Epidermal melanocyte (primary cell): Measurements from ENCODE around the gene SPPL2C.
"Not testable (repeated sequence)": the region's sequence is repeated elsewhere in the genome, so short reads cannot be mapped to it uniquely, and the experiment has no call there.

Source experiments
- DNase-seq: peaks from one replicate; pipeline ENCODE4 v3.0.0; 2011; ENCODE audit warnings: low spot score; ENCODE audit not compliant: insufficient read length

Gene SPPL2C

GRCh38 chr17:45850011-45850410, 5.3 kb downstream of the SPPL2C start:
- DNase-seq, result no peak

- no peak for DNase-seq
Observed at GRCh38 chr17:45850468-45850867, 5.8 kb downstream of the SPPL2C start.

DNA sequence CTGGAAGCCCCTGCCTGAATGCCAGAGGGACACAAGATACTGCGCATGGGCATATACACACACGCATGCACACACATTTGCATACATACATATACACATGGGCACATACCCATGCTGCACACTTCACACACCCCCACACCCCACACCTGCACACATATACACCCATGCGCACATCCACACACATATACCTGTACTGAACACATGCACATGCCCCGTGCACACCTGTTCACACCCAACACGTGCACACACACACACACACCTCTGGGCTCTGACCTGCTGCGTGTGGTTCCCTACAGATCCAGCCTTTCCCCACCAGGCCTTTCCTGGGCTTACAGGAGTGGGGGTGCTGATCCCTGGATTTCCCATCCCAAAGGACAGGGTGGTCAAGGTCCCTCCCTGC, 6.3 kb downstream of the SPPL2C start:
- DNase-seq, result no peak

DNA sequence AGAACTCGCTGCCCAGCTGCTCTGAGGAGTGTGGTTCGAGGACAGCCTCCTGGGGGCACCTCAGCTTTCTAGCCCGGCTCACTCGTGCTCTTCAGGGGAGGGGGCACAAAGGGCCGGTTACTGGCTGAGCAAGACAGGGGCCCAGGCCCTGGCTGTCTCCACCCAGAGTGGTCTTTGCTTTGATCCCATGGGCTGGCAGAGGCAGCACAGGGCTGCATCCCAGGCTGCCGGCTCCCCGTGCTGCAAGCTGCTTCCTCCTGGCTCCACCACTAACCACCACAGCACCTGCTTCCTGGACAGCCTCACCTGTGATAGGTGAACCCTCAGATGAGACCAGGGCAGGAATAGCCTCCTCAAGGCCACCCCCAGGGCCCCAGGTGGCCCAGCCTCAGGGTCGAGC, 6.8 kb downstream of the SPPL2C start:
- no peak for DNase-seq

DNA sequence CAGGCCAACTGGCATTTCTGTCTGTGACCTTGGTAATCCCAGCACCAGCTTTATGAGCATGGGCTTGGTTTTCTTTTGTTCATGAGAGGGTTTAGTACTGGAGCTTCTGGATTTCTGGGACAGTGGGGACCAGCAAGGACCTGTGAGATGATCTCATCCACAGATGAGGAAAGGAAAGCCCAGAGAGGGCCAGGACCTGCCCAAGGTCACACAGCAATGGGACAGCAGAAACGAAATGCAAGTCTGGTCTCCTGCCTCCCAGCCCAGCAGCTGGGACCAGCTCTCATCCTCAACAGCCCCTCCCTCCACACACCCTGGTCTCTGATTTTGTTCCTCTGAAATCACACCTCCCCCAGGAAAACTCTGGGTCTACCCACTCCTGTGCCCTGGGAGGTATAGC, 7.2 kb downstream of the SPPL2C start:
- no peak for DNase-seq

DNA sequence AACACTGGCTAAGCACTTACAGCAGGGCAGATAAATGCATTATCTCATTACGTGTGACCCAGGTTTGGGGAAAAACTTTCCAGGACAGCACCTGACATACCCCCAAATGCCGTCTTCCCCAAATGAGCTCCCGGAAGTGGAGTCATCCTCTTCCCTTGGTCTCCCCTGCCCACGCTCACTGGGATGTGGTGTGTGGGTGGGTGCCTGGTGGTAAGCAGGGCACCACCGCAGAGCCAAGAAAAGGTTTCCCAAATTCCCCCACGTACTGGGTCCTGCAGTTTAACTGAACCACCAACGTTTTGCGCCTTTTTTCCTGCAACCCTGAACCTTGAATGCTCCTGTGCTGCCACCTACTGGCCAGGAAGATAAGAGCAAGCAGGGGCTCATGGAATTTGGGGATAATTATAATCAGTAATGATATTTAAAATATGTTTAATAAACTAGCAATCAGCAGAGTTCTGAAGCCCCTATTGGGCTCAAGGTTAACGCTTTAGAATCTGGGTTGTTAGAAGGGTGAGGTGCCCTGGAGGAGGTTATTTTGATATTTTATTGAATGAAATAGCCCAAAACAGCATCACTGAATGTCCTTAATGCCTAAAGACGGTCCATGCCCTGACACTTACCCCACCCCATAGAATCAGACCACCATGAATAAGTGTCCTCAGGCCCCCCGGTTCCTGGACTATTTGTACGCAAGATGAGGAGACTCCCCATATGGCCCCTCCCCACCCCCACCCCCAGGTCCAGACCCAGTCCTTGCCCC, 8.0 kb downstream of the SPPL2C start:
- DNase-seq, result no peak

- DNase-seq, result no peak
Observed at GRCh38 chr17:45854209-45854608, 9.5 kb downstream of the SPPL2C start.

DNA sequence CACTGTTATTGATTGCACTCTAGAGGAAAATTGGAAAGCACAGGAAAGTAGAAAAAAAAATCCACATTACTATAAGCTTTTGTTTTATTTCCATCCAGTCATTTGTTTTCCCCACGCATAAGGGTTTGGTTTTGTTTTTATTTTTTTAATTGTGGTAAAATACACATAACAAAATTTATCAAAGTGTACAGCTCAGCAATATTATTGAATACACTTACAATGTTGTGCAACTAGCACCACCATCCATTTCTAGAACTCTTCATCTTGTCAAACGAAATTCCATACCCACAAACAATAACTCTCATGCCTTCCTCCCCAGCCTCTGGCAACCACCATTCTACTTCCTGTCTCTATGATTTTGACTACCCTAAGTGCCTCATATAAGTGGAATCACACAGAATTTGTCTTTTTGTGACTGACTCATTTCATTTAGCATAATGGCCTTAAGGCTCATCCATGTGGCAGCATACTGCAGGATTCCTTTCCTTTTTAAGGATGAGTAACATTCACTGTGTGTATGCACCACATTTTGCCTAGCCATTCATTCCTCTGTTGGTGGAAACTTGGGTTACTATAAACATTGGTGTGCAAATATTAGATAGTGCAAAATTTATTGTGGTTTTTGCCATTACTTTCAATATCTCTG, 11.1 kb downstream of the SPPL2C start:
- no peak for DNase-seq

DNA sequence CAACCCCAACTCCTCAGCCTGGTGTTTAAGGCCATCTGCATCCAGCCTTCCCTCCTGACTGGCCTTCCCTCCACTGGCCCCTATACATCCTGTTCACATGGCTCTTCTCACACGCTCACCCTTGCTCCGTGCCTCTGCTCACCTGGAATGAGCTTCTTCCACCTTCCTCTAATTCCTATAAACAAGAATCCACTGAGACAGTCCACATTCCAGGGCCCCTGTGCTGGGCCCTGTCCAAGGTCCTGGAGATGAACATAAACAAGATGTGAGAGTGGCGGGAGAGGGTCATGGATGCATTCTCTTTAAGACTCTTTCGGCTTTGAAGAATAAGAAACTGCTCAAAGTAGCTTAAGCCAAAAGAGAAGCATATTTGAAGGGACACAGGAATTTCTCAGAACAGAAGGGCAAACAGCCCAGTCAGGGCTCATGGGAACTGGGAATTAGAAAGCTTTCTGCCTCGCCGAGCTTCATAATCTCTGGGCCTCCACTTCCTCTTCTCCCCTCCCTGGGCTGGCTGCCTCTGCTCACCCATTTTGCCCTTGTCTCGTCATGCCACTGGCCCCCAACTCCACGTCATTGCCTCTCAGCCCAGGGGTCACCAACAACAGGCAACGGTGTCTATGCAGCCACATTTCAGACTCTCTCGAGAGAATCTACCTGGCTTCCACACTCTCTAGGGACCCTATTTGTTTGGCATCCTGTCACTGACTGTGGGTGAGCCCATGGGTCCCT, 13.5 kb downstream of the SPPL2C start:
- DNase-seq, result no peak

- DNase-seq, result no peak
Observed at GRCh38 chr17:45861165-45861564, 16.5 kb downstream of the SPPL2C start.

DNA sequence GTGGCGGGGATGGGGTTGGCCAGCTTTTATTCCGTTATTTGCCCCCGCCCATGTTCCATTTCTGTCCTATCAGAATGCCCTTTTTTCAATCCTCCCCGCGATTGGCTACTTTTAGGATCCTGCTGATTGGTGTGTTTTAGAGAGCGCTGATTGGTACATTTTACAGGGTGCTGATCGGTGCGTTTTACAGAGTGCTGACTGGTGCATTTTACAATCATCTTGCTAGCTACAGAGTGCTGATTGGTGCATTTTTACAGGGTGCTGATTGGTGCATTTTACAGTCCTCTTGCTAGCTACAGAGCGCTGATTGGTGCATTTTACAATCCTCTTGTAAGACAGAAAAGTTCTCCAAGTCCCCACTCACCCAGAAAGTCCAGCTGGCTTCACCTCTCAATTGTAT, 17.4 kb downstream of the SPPL2C start:
- DNase-seq, result not testable (repeated sequence)

- DNase-seq, result no peak
Observed at GRCh38 chr17:45863857-45864654, 19.4 kb downstream of the SPPL2C start.

- no peak for DNase-seq
Observed at GRCh38 chr17:45867171-45867570, 22.5 kb downstream of the SPPL2C start.

DNA sequence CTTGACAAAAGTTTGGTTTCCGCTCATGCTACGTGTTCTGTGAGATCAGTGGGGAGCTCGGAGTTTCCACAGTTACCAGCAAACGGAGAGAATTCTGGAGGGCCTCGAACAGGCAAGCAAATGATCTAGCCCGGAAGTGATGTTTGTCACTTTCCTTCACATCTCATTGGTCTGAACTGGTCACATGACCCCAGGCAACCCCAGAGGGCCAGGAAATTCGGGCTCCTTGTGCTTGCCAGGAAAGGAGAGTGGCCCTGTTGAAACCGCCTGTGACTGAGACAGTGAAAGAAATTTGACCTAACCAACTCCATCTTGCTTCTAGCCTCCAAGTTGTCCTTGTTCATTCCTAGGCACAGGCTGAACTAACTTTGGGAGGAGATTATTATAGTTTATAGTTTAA, 23.0 kb downstream of the SPPL2C start:
- no peak for DNase-seq

DNA sequence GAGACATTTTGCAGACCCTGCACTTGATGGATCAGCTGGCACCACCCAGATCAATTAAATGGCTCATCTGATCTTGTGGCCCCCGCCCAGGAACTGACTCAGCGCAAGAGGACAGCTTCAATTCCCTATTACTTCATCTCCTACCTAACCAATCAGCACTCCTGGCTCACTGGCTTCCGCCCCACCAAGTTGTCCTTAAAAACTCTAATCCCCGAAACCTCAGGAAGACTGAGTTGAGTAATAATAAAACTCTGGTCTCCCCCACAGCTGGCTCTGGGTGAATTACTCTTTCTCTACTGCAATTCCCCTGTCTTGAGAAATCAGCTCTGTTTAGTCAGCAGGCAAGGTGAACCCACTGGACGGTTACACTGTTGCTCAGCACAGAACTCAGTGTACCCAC, 23.6 kb downstream of the SPPL2C start:
- no peak for DNase-seq

DNA sequence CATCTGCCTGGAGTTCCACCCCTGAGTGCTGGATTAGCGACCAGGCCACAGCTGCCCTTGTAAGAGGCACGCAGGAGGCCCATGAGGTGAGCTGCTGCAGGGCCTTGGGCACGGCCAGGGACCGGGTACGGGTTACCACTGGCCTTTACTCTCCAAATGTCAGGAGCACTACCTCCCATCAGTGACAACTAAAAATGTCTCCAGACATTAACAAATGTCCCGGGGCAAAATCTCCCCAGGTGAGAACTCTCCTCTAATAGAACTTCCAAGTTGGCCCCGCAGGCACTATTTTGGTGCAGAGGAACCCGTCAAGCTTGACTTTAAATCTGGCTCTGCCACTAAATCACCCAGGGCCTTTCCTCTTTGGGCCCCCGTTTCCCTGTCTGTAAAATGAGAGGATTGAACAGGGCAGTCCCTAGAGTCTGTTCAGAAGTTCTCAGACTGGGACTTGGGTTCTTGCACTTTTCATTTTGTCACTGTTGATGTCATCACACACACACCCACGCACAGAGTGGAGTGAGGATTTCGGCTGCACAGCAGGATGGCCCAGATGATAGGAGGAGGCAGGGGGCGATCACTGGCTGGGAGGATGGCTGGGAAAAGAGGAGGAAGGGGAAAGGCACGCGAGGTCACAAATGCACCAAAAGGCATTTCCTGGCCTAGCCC, 25.1 kb downstream of the SPPL2C start:
- no peak for DNase-seq

- DNase-seq, result no peak
Observed at GRCh38 chr17:45870342-45870974, 25.8 kb downstream of the SPPL2C start.

DNA sequence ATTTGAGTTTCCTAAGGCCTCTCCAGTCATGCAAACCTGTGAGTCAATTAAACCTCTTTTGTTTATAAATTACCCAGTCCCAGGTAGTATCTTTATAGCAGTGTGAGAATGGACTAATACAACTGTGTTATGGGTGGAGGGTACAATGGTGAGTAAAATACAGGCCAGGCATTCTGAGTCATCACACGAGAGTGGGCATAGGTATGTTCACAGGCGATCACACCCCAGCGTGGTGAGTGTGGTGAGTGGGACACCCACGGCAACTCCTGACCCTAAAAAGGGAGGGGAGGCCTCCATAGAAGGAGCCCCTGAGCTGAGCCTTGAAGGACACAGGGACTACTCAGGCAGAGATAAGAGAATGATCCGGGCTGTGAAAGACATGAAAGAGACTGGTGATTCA, 27.0 kb downstream of the SPPL2C start:
- DNase-seq, result no peak

DNA sequence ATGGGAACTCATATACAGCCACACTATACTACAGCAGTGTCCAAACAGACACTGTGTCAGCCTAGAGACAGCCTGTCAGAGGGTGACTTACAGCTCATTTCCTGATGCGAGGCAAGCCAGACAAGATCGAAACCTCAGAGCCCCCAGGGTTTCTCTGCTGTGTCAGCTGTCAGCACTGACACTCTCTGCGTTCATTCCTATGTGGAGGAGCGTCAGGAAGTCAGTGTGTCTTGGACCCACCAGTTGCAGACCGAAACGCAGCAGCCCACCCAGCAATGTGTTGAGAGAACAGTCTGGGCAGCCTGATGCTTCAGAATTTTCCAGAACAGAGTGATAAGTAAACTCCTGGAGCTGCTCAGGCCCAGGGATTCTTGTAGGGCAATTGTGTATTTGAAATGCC, 29.0 kb downstream of the SPPL2C start:
- no peak for DNase-seq

- no peak for DNase-seq
Observed at GRCh38 chr17:45874151-45874550, 29.5 kb downstream of the SPPL2C start.

GRCh38 chr17:45876539-45876938, 31.9 kb downstream of the SPPL2C start:
- no peak for DNase-seq
